Panc1 (cell line): Measurements from ENCODE around the gene PCNX1. TPM values are rescaled to one million over a fixed set of nuclear protein-coding genes. Genes with fewer than 3 reads are reported as not detected.

Experiments used
- ATAC-seq: fragments of 200-7000 bp; cut with Tn5 transposase; 2 replicates; pipeline ENCODE4 v1.9.1; 2020; ENCODE audit warnings: mild to moderate bottlenecking, moderate library complexity
- BruUV-seq: library from RNA; stranded (reverse); fragments of 400-500 nt; replicated peaks from 2 replicates; lab custom pipeline; 2021; lab: Mats Ljungman, UMichigan
- CTCF ChIA-PET: fragments of 300-600 bp; sonication (Branson Sonifier 250); formaldehyde crosslinking; loops from one replicate; lab custom pipeline; 2022; ENCODE audit warnings: antibody characterized with exemption; lab: Charles Lee
- POLR2A ChIA-PET: fragments of 300-600 bp; sonication (Branson Sonifier 250); formaldehyde crosslinking; loops from one replicate; lab custom pipeline; 2022; ENCODE audit warnings: antibody characterized with exemption; lab: Charles Lee
- DNase-seq: peaks from one replicate; pipeline ENCODE4 v3.0.0-alpha.2; 2010; ENCODE audit warnings: low read depth, low spot score
- H3K27ac ChIP-seq: 2 replicates; pipeline ENCODE4 v1.5.1; 2011; ENCODE audit warnings: mild to moderate bottlenecking, low read length, inconsistent platforms
- H3K27me3 ChIP-seq: fragments of 200-500 bp; sonication (Bioruptor generic); 2 replicates; pipeline ENCODE4 v1.6.0; 2014; ENCODE audit warnings: low read length, inconsistent platforms; ENCODE audit not compliant: control insufficient read depth, insufficient read depth
- H3K36me3 ChIP-seq: fragments of 200-500 bp; sonication (Bioruptor generic); 2 replicates; pipeline ENCODE4 v1.5.1; 2014; ENCODE audit warnings: inconsistent platforms, mild to moderate bottlenecking, low read length, moderate library complexity; ENCODE audit not compliant: control insufficient read depth, insufficient read depth
- H3K4me1 ChIP-seq: 2 replicates; pipeline ENCODE4 v1.5.1; 2011; ENCODE audit warnings: inconsistent platforms, mild to moderate bottlenecking, low read length, moderate library complexity; ENCODE audit not compliant: control insufficient read depth, insufficient read depth
- H3K4me3 ChIP-seq, 2 experiments: 2 replicates each; pipeline ENCODE4 v1.5.1; 2011 to 2012; ENCODE audit warnings: low read depth in 2 of 2, low read length in 2 of 2, mild to moderate bottlenecking in 2 of 2, inconsistent platforms in 1 of 2, moderate library complexity in 1 of 2
- H3K9me3 ChIP-seq: fragments of 200-500 bp; sonication (Bioruptor generic); 2 replicates; pipeline ENCODE4 v1.5.1; 2014; ENCODE audit warnings: low read depth, mild to moderate bottlenecking, inconsistent platforms, low read length, moderate library complexity; ENCODE audit not compliant: control insufficient read depth, insufficient read depth
- POLR2AphosphoS5 ChIP-seq: IDR thresholded peaks from 2 replicates; pipeline ENCODE4 v1.6.1; 2012; ENCODE audit warnings: mild to moderate bottlenecking, low read depth, low read length, moderate library complexity
- SIN3A ChIP-seq: IDR thresholded peaks from 2 replicates; pipeline ENCODE4 v1.6.1; 2012; ENCODE audit warnings: low read depth, mild to moderate bottlenecking, low read length, moderate library complexity, borderline replicate concordance; ENCODE audit not compliant: insufficient read depth
- TCF7L2 ChIP-seq: IDR thresholded peaks from 2 replicates; pipeline ENCODE4 v1.6.1; 2011; ENCODE audit warnings: mild to moderate bottlenecking, low read depth, low read length, inconsistent platforms
- in situ Hi-C: cut with HindIII; loops from 2 replicates; pipeline ENCODE4 v1.10.0; 2016; ENCODE audit warnings: low sequenced_read_pairs, low pct_unique_long_range_greater_than_20kb
- intact Hi-C: fragments of 100-400 bp; cut with micrococcal nuclease; formaldehyde crosslinking; loops from one replicate; pipeline ENCODE4 v1.10.0; 2022; ENCODE audit not compliant: unreplicated experiment
- total RNA-seq: library from RNA; stranded (reverse); gene quantifications from one replicate; pipeline ENCODE4 v1.2.1, GENCODE V29; 2021; ENCODE audit not compliant: unreplicated experiment
- TF ChIP-seq, protein P1 (sequence below): fragments of 450-650 bp; IDR thresholded peaks from 2 replicates; pipeline ENCODE4 v1.5.1; 2017; ENCODE audit warnings: mild to moderate bottlenecking
- TF ChIP-seq, protein P2 (sequence below), 2 experiments: IDR thresholded peaks; 2 replicates each; pipeline ENCODE4 v1.6.1; 2011 to 2012; ENCODE audit warnings: low read depth in 2 of 2, control low read depth in 1 of 2, low read length in 1 of 2, mild to moderate bottlenecking in 1 of 2, moderate library complexity in 1 of 2; ENCODE audit not compliant: insufficient read depth in 1 of 2

Gene PCNX1
- total RNA-seq, 1 experiment from 2014 or later, result 30.5 TPM

DNA sequence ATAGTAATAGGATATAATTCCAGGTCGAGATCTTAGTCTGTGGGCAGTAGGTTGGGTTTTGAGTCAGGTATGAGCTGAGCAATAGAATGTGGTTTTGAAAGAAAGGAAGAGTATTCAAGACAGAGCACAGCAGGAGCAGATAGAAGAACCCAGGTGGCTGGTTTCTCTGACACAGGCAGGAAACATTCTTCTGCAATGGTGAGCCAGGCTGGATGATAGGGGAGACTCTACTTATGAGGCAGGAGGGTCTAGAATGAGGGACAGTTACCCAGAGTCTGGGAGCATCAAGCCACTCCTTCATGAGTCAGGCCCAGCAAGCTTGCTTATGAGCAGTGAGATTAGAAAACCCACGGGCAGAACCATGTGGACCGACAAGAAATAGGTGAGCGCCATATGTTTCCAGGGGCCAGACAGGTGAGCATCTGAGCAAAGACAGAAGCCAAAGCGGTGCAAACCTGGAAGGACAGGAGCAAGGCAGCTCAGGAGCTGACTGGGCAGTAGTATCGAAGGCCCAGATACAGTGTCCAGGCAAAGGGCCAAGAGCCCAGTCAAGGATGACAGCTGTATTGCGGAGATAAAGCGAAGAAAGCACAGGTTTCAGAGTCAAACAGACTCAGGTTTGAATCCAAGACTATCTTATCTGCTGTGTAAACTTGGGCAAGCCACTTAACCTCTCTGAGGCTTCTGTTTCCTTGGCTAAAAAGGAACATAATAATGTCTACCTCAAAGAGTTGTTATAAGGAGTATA, 22.5 kb upstream of the PCNX1 start:
- in situ Hi-C loops (no loop called here), intact Hi-C loops (no loop called here)
- TF ChIP-seq TCF7L2, result no peak
- TF ChIP-seq, protein P1, sequence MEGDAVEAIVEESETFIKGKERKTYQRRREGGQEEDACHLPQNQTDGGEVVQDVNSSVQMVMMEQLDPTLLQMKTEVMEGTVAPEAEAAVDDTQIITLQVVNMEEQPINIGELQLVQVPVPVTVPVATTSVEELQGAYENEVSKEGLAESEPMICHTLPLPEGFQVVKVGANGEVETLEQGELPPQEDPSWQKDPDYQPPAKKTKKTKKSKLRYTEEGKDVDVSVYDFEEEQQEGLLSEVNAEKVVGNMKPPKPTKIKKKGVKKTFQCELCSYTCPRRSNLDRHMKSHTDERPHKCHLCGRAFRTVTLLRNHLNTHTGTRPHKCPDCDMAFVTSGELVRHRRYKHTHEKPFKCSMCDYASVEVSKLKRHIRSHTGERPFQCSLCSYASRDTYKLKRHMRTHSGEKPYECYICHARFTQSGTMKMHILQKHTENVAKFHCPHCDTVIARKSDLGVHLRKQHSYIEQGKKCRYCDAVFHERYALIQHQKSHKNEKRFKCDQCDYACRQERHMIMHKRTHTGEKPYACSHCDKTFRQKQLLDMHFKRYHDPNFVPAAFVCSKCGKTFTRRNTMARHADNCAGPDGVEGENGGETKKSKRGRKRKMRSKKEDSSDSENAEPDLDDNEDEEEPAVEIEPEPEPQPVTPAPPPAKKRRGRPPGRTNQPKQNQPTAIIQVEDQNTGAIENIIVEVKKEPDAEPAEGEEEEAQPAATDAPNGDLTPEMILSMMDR, result no peak
- ChIA-PET CTCF (no interaction called here), POLR2A (no interaction called here)
- H3K4me1 ChIP-seq, result no peaks in the 10 kb centered on the region
- no peak overlapping the region for H3K4me3 ChIP-seq
- no TSS peak for BruUV-seq
- peaks cover 3% of the 10 kb centered on the region; the same call in 1 of the 2 replicates for H3K27me3 ChIP-seq
- H3K27ac ChIP-seq, result no peak overlapping the region
- H3K36me3 ChIP-seq, result no peaks in the 10 kb centered on the region
- DNase-seq, result no peak
- H3K9me3 ChIP-seq, result no peaks in the 10 kb centered on the region
- no peak for ATAC-seq

DNA sequence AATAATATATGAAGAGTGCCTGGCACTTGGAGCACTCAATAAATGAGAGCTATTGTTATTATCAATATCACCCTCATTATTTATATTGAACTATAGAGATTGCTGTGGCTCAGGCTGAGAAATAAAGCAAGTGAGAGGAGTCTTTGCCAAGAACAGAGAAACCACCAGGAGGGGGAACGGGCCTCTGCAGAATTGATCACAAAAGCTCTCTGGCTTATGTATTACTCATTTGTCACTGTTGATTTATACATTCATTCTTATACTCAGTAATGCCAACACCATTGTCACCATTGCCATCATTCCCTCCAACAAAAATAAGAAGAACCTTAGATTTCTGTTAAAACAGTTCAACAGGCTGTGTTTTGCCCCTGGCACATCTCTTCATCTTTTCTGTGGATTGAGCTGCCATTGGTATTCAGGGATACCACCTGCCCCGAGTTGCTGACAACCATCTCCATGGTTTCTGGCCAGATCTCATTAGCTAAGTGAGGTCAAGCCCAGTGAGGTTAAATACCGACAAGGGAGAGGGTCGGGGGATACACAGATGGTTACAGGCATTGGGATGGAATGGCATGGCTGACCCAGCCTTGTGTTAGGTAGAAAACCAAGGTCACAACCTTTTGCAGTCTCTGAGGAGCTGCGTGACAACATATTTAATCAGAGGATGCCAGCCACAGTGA, 21.8 kb upstream of the PCNX1 start:
- Histone ChIP-seq H3K27me3 (peaks cover 3% of the 10 kb centered on the region; the same call in 1 of the 2 replicates), H3K4me1 (no peaks in the 10 kb centered on the region), H3K27ac (no peak overlapping the region), H3K4me3 (no peak overlapping the region), H3K36me3 (no peaks in the 10 kb centered on the region), H3K9me3 (no peaks in the 10 kb centered on the region)
- DNase-seq (no peak), ATAC-seq (no peak)
- CTCF ChIA-PET, result no interaction called here
- intact Hi-C loops (no loop called here), in situ Hi-C loops (no loop called here)
- POLR2A ChIA-PET, result no interaction called here
- BruUV-seq, result no TSS peak
- TF ChIP-seq, protein P2, sequence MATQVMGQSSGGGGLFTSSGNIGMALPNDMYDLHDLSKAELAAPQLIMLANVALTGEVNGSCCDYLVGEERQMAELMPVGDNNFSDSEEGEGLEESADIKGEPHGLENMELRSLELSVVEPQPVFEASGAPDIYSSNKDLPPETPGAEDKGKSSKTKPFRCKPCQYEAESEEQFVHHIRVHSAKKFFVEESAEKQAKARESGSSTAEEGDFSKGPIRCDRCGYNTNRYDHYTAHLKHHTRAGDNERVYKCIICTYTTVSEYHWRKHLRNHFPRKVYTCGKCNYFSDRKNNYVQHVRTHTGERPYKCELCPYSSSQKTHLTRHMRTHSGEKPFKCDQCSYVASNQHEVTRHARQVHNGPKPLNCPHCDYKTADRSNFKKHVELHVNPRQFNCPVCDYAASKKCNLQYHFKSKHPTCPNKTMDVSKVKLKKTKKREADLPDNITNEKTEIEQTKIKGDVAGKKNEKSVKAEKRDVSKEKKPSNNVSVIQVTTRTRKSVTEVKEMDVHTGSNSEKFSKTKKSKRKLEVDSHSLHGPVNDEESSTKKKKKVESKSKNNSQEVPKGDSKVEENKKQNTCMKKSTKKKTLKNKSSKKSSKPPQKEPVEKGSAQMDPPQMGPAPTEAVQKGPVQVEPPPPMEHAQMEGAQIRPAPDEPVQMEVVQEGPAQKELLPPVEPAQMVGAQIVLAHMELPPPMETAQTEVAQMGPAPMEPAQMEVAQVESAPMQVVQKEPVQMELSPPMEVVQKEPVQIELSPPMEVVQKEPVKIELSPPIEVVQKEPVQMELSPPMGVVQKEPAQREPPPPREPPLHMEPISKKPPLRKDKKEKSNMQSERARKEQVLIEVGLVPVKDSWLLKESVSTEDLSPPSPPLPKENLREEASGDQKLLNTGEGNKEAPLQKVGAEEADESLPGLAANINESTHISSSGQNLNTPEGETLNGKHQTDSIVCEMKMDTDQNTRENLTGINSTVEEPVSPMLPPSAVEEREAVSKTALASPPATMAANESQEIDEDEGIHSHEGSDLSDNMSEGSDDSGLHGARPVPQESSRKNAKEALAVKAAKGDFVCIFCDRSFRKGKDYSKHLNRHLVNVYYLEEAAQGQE (IDR thresholded peaks at IDR 0.05; ENCODE audit: insufficient read depth in 1 of 2, low read depth in 2 of 2, low read length in 1 of 2), result no peak
- TF ChIP-seq SIN3A (no peak), TCF7L2 (no peak), POLR2AphosphoS5 (no peak)
- TF ChIP-seq, protein P1, result no peak
